Measurements from ENCODE around the gene TMEM179.

DNA sequence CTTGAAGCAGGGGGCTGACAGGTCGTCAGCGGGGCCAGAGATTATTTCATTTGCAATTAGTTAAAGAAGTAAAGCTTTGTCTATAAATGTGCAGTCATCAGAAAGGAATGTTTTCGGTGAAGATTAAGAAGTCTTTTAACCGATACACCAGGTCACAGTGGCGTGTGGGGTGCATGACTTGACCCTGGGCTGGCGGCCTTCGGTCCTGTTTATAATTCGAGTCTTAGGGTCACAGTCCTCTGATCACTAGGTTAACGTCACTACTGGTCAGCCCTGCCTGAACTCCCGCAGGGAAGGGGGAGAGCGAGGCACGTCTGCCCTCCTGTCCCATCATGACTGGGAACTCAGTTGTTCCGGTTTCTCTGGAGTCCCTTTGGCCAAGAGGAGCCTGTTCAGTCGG, 30.0 kb downstream of the TMEM179 start:
- TF ChIP-seq, protein P1, sequence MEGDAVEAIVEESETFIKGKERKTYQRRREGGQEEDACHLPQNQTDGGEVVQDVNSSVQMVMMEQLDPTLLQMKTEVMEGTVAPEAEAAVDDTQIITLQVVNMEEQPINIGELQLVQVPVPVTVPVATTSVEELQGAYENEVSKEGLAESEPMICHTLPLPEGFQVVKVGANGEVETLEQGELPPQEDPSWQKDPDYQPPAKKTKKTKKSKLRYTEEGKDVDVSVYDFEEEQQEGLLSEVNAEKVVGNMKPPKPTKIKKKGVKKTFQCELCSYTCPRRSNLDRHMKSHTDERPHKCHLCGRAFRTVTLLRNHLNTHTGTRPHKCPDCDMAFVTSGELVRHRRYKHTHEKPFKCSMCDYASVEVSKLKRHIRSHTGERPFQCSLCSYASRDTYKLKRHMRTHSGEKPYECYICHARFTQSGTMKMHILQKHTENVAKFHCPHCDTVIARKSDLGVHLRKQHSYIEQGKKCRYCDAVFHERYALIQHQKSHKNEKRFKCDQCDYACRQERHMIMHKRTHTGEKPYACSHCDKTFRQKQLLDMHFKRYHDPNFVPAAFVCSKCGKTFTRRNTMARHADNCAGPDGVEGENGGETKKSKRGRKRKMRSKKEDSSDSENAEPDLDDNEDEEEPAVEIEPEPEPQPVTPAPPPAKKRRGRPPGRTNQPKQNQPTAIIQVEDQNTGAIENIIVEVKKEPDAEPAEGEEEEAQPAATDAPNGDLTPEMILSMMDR (IDR thresholded peaks at IDR 0.05), result no peak
- TF ChIP-seq POLR2A (IDR thresholded peaks at IDR 0.05), result no peak
